Fibroblast of pulmonary artery (primary cell): ENCODE data around the gene ODAD2.

Source experiments
- DNase-seq: peaks from one replicate; pipeline ENCODE4 v3.0.0-alpha.2; 2010; ENCODE audit warnings: low read depth
- H3K4me3 ChIP-seq: replicated peaks from 2 replicates; pipeline ENCODE4 v1.5.1; 2011; ENCODE audit warnings: low read depth, mild to moderate bottlenecking, control low read depth, low read length, moderate library complexity
- TF ChIP-seq, protein P1 (sequence below): IDR thresholded peaks from 2 replicates; pipeline ENCODE4 v1.5.1; 2011; ENCODE audit warnings: mild to moderate bottlenecking, control low read depth, low read length, inconsistent platforms; ENCODE audit errors: missing control alignments

Gene ODAD2

GRCh38 chr10:27893358-27893954, 105.4 kb downstream of the ODAD2 start:
- DNase-seq: no peak
- no peak overlapping the region for H3K4me3 ChIP-seq
- TF ChIP-seq, protein P1, sequence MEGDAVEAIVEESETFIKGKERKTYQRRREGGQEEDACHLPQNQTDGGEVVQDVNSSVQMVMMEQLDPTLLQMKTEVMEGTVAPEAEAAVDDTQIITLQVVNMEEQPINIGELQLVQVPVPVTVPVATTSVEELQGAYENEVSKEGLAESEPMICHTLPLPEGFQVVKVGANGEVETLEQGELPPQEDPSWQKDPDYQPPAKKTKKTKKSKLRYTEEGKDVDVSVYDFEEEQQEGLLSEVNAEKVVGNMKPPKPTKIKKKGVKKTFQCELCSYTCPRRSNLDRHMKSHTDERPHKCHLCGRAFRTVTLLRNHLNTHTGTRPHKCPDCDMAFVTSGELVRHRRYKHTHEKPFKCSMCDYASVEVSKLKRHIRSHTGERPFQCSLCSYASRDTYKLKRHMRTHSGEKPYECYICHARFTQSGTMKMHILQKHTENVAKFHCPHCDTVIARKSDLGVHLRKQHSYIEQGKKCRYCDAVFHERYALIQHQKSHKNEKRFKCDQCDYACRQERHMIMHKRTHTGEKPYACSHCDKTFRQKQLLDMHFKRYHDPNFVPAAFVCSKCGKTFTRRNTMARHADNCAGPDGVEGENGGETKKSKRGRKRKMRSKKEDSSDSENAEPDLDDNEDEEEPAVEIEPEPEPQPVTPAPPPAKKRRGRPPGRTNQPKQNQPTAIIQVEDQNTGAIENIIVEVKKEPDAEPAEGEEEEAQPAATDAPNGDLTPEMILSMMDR: no peak

DNA sequence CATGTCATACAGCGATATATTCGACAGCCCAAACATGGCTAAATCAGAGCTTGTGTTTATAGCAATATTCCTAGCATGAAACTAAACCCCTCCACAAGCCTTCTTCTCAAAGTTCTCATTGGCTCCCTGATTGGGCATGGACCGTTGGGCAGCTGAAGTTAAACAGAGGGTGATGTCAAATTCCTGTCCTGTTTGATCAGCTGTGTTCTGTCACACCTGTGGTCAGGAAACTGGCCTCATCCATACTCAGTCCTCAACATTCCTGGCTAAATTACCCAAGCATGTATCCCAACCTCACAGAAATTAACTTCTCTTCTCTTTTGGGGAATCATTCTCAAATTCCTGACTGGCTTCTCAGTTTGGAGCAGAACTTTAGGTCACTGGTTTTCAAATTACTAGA, 107.9 kb downstream of the ODAD2 start:
- DNase-seq: no peak
- TF ChIP-seq, protein P1: no peak
- H3K4me3 ChIP-seq: no peak overlapping the region

- DNase-seq: no peak
- H3K4me3 ChIP-seq: no peak overlapping the region
- TF ChIP-seq, protein P1: no peak
Observed at GRCh38 chr10:27889518-27889917, 109.4 kb downstream of the ODAD2 start.

GRCh38 chr10:27884185-27884641, 114.7 kb downstream of the ODAD2 start:
- no peak overlapping the region for H3K4me3 ChIP-seq
- no peak for DNase-seq
- TF ChIP-seq, protein P1: no peak

DNA sequence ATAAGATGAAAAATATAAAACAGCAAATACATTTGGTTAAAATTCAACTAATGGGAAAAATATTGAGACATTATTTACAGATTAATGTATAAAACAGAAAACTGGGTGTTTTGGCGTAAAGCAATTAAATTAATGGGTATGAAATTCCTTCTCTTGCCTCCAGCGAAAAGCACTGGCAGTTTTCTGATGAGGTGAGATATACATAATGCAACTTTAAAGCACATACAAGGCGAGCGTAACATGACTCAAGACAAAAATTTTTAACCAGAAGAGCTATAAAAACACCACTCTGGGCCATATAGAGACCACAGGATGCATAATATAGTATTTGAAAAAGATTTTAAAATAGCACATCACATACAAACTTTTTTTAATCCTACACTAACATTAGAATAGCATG, 120.6 kb downstream of the ODAD2 start:
- DNase-seq: no peak

GRCh38 chr10:27865221-27865635, 133.7 kb downstream of the ODAD2 start:
- DNase-seq: no peak
- TF ChIP-seq, protein P1: no peak
- no peak overlapping the region for H3K4me3 ChIP-seq

More for the DNA sequence above, 120.6 kb downstream of the ODAD2 start:
- no peak overlapping the region for H3K4me3 ChIP-seq
- TF ChIP-seq, protein P1: no peak

DNA sequence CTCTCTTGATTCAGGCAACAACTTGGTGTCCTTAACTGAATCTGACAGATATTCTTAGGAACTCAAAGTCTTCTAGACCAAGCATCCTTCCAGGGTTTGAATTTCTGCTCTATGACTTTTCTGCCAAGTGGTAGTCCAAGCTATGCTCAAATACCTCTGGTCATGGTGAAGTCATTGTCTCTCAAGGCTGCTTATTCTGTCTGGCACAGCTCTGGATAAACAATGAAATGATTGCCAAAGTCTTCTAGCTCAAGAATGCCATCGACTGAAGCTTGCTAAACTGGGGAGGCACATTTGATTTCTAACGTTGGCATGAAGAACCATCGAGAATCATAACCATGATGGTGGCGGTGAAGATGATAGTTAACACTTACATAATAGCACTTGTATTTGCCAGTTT, 137.1 kb downstream of the ODAD2 start:
- TF ChIP-seq, protein P1: no peak
- no peak for DNase-seq
- H3K4me3 ChIP-seq: no peak overlapping the region
